ENCODE results near the gene PDE6H.

PDE6H gene

DNA sequence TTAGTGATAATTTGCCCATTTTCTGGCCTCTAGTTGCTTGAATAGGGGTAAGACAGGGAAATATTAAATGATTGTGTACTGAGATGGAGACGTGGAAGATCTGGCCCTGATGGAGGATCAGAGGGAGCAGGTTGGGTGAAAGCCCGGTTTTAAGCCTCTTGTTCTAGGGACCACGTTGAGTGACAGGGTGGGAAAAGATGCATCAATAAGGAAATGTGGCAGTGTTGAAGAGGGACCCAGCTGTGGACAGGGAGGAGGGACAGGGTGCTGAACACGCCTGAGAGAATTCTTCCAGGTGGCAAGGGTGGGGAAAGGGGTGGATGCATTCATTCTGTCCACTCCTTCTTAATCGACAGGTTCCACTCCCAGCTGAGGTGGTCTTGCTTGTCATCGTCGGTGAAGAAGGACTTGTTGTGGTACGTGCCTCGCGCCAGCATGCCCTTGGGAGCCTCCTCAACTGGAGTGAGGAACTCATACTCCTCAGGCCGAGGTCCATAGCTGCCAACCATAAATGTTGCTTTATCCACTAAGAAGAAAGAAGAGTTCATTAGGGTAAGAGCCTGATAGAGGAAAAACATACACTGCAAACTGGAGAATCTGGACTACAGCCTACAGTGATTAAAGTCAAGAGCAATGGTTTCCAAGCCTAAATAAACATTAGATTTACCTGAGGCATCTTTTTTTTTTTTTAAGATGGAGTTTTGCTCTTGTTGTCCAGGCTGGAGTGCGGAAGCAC, 30.5 kb upstream of the PDE6H start:
- H3K27ac ChIP-seq (ENCODE audit: low read length), result no peak overlapping the region
- no peaks in the 10 kb centered on the region for H3K9me3 ChIP-seq (replicated peaks; ENCODE audit: insufficient read depth, low read length)
- no peaks in the 10 kb centered on the region for H4K20me1 ChIP-seq (ENCODE audit: insufficient read depth, low read length)
- H3K4me3 ChIP-seq (ENCODE audit: low read length), result no peak overlapping the region
- TF ChIP-seq, protein P1, sequence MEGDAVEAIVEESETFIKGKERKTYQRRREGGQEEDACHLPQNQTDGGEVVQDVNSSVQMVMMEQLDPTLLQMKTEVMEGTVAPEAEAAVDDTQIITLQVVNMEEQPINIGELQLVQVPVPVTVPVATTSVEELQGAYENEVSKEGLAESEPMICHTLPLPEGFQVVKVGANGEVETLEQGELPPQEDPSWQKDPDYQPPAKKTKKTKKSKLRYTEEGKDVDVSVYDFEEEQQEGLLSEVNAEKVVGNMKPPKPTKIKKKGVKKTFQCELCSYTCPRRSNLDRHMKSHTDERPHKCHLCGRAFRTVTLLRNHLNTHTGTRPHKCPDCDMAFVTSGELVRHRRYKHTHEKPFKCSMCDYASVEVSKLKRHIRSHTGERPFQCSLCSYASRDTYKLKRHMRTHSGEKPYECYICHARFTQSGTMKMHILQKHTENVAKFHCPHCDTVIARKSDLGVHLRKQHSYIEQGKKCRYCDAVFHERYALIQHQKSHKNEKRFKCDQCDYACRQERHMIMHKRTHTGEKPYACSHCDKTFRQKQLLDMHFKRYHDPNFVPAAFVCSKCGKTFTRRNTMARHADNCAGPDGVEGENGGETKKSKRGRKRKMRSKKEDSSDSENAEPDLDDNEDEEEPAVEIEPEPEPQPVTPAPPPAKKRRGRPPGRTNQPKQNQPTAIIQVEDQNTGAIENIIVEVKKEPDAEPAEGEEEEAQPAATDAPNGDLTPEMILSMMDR (IDR thresholded peaks at IDR 0.05; ENCODE audit: low read length), result no peak
- no peak for TF ChIP-seq EZH2phosphoT487 (IDR thresholded peaks at IDR 0.05; ENCODE audit: low read length)
- TF ChIP-seq EZH2 (optimal IDR thresholded peaks at IDR 0.05; ENCODE audit: low read depth, low read length), result no peak
- no peak overlapping the region for H2AFZ ChIP-seq (ENCODE audit: low read length)
- no peaks in the 10 kb centered on the region for H3K27me3 ChIP-seq (replicated peaks; ENCODE audit: insufficient read depth, low read length)
- H3K4me1 ChIP-seq (ENCODE audit: low read length), result peaks cover 3% of the 10 kb centered on the region; the same call in 1 of the 2 replicates
- no peak overlapping the region for H3K9ac ChIP-seq (ENCODE audit: low read length)
- no peaks in the 10 kb centered on the region for H3K9me2 ChIP-seq (replicated peaks; ENCODE audit: insufficient read depth, low read length)
- H3F3A ChIP-seq (ENCODE audit: insufficient read depth, low read length), result no peaks in the 10 kb centered on the region
- H3K4me2 ChIP-seq (ENCODE audit: low read depth, low read length), result no peak overlapping the region
- no peak for DNase-seq
- H3K79me2 ChIP-seq (ENCODE audit: low read length), result peaks cover 28% of the 10 kb centered on the region
- H3K36me3 ChIP-seq (replicated peaks; ENCODE audit: insufficient read depth, low read length), result peaks cover 24% of the 10 kb centered on the region

DNA sequence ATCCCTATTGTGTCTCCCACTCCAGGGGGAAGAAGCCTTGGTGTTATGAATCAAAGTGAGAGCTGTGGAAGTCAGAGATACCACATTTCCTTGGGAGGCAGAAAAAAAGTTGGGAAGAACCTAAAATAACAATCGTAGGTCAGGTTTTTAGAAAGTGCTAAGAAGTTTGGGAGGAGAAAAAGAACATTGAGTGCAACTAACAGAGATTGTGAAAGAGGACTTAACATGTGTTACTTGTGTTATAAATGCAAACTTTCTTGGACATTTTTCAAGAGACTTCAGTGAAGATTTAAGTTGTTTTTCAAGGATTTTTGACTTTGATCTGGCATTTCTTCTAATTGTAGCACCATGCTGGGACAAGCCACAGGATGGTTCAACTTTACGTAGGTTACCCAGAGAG, 26.7 kb upstream of the PDE6H start:
- TF ChIP-seq, protein P1 (IDR thresholded peaks at IDR 0.05; ENCODE audit: low read length), result no peak
- TF ChIP-seq EZH2 (optimal IDR thresholded peaks at IDR 0.05; ENCODE audit: low read depth, low read length), result no peak
- TF ChIP-seq EZH2phosphoT487 (IDR thresholded peaks at IDR 0.05; ENCODE audit: low read length), result no peak
- Histone ChIP-seq H3K4me2 (ENCODE audit: low read depth, low read length) (no peak overlapping the region), H3K4me1 (ENCODE audit: low read length) (peaks cover 39% of the 10 kb centered on the region), H3K9me3 (replicated peaks; ENCODE audit: insufficient read depth, low read length) (no peaks in the 10 kb centered on the region), H3K9ac (ENCODE audit: low read length) (no peak overlapping the region), H3F3A (ENCODE audit: insufficient read depth, low read length) (peaks cover 31% of the 10 kb centered on the region), H3K79me2 (ENCODE audit: low read length) (peaks cover 62% of the 10 kb centered on the region), H4K20me1 (ENCODE audit: insufficient read depth, low read length) (no peaks in the 10 kb centered on the region), H2AFZ (ENCODE audit: low read length) (no peak overlapping the region), H3K4me3 (ENCODE audit: low read length) (no peak overlapping the region), H3K27me3 (replicated peaks; ENCODE audit: insufficient read depth, low read length) (no peaks in the 10 kb centered on the region), H3K27ac (ENCODE audit: low read length) (no peak overlapping the region), H3K36me3 (replicated peaks; ENCODE audit: insufficient read depth, low read length) (peaks cover 26% of the 10 kb centered on the region), H3K9me2 (replicated peaks; ENCODE audit: insufficient read depth, low read length) (no peaks in the 10 kb centered on the region)
- no peak for DNase-seq

DNA sequence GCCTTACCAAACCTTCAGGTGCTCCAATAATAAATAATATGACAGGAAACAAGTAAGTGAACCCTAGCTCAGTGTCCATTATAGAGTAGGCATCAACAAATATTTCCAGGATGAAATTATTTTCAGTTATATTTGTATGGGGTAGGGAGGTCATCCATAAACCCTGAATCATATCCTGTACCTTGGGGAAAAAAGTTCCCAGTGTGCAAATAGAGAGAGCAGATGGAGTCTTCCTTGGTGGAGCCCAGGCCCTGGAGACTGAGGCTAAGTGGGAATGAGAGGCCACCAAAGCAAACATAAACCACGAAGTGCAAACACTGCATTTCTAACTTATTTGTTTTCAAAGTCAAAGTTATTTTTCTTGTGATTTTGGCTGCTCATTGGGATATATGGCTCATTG, 26.0 kb upstream of the PDE6H start:
- DNase-seq, result no peak
- H3K4me1 ChIP-seq (ENCODE audit: low read length), result peaks cover 46% of the 10 kb centered on the region
- H3K4me3 ChIP-seq (ENCODE audit: low read length), result no peak overlapping the region
- H4K20me1 ChIP-seq (ENCODE audit: insufficient read depth, low read length), result no peaks in the 10 kb centered on the region
- TF ChIP-seq EZH2 (optimal IDR thresholded peaks at IDR 0.05; ENCODE audit: low read depth, low read length) (no peak), EZH2phosphoT487 (IDR thresholded peaks at IDR 0.05; ENCODE audit: low read length) (no peak)
- TF ChIP-seq, protein P1 (IDR thresholded peaks at IDR 0.05; ENCODE audit: low read length), result no peak
- H3K9me3 ChIP-seq (replicated peaks; ENCODE audit: insufficient read depth, low read length), result no peaks in the 10 kb centered on the region
- no peak overlapping the region for H3K4me2 ChIP-seq (ENCODE audit: low read depth, low read length)
- no peaks in the 10 kb centered on the region for H3K27me3 ChIP-seq (replicated peaks; ENCODE audit: insufficient read depth, low read length)
- no peak overlapping the region for H3K27ac ChIP-seq (ENCODE audit: low read length)
- H3K36me3 ChIP-seq (replicated peaks; ENCODE audit: insufficient read depth, low read length), result peaks cover 26% of the 10 kb centered on the region
- H3K9ac ChIP-seq (ENCODE audit: low read length), result no peak overlapping the region
- no peak overlapping the region for H2AFZ ChIP-seq (ENCODE audit: low read length)
- peaks cover 38% of the 10 kb centered on the region for H3F3A ChIP-seq (ENCODE audit: insufficient read depth, low read length)
- H3K9me2 ChIP-seq (replicated peaks; ENCODE audit: insufficient read depth, low read length), result no peaks in the 10 kb centered on the region
- peaks cover 69% of the 10 kb centered on the region for H3K79me2 ChIP-seq (ENCODE audit: low read length)

Measured in MM.1S (cell line).